NCI-H446 treated with DMSO at 0.1 percent for 48 hours (cell line): Measurements from ENCODE around the gene MYBPHL.

Experiments
- DNase-seq: peaks from one replicate; lab custom pipeline; 2025; lab: John Stamatoyannopoulos, UW

Gene MYBPHL

DNA sequence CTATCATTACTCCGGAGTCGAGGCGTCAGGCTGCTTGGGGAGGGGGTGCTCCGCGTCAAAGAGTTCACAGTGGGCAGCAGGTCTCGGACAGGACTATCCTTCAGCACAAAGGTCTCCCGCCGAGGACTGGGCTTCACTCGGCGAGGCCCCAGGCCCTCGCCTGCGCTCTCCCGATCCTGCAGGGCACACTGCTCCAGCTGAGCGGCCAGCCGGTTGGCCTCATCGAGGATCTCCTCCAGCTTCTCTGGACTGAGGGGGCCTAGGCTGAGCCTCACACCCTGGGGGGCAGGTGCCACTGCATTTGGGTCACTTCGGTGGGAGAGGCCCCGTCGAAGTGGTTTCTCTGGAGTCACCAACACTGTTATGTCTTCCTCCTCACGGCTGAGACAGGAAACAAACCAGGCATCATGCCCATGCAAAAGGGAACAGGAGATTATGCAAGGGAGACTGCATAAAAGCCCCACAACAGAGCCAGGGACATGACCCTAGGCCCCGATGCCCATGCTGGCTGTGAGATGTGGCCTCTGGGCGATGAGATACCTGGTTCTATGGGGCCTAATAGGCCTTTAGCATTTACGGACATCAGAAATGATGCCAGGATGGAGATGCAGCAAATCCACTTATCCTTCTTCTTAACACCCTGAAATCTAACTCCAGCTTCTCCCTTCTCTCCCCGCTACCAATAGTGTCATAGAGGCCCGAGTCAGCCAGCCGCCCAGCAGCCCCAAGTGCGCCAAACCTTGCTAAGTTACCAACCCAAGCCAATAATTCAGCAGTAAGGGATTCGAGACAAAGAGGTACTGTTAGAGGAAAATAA lies 24.9 kb downstream of the MYBPHL start:
- no peak for DNase-seq

DNA sequence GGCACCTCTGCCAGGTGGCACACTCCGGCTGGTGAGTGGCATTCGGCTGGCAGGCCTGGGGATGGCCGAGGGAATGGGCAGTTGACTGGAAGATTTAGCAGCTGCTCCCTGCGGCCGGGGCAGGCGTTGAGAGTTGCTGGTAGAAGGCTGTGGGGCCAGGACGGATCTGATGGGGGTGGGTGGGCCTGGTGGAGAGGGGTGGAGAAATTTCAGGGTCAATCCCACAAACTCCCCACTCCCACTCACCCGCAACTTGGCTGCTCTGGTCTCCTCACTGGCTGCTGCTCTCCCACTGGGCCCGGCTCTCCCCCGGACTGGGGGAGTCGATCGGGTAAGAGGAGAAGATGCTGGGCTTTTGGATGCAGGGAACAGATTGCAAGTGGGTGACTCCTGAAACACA lies 25.9 kb downstream of the MYBPHL start:
- DNase-seq = no peak

DNA sequence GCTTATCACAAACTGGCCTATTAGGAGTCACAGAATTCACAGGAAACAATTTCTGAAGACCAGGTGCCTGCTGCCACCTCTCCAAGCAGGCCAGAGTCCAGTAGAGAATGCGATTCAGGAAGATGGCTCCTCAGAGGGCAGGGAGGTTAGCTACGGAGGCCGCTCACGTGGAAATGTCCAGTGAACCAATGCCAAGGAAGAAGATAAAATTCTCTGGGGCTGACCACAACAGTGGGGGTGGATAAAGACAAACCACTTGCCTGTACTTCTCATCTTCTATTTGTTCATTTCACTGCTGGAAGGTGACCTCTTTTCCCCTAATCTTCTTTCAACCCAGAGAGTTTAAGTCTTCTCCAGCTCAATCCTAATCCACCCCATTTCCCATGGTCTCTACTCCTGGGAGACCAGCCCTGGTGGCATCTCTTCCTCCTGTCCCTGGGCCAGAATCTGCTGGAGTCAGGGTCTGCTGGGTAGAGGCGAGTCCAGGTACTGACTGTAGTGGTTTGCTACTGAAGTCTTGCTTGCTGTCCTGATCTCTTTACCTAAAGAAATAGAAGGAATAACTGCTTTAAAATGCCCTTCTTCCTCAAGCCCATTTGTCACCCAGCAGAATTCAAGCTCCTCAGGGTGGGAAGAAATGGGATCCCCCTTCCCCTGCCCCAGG lies 27.1 kb downstream of the MYBPHL start:
- DNase-seq = no peak

DNA sequence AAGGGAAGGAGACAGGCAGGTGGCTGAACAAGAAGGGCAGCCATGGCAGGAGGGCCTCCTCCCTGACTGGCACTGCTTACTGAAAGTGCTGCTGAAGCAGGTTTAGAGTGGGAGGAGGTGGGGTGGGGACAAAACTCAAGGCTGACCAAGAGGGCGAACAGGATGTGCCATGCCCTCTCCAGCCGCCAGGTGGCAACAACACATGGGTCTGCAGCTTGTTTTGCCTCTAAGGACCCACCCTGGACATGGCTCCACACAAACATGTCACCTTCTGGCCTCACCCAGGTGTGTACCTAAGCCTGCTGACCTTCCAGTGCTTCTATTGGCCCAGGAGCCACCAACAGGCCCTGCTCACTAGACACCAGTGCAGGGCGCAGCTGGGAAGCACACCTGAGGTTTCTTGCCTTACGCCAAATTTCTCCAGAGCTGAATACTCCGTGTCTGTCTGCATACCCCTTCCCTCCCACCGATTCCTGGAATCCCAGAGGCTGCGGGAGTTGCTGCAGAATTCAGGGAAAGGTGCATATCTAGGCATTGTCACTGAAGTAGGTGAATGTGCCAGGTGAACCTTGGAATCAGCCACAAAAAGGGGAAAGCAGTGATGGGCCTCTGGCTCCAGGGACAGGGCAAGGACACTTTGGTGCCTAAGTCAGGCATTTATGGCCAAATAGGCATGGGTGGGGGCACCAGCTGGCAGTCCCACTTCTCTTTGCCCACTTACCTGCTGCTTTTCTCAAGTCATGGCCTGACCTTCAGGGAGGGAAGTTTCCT lies 29.2 kb downstream of the MYBPHL start:
- DNase-seq = peak; percentile 33

DNA sequence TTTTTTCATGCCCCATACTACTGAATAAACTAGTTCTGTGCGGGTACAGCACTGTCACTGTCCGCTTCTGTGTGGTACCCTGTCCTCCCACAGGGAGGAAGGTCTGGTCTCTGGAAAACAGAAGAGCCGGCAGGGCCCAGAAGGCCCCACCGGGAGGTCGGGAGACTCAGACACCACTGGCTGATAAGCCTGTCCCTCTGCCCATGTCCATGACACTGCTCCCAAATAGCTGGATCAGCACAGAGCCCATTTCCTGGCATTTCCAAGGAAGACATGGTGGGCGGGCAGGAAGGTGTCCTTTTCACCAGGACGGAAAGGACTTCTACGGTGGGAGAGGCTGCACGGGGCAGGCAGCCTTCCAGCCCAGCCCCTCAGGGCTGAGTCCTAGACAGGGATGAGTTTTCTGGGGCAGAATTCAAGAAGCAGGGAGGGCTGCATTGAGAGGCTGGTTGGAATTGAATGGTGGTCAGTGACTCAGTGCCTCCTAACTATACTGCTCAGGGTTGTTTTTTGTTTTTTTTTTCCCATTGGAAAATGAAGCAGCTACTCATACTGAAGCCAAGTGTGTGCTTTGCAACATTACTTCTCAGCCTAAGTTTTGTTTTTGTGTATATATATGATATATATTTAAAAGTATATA lies 31.0 kb downstream of the MYBPHL start:
- DNase-seq = no peak

DNA sequence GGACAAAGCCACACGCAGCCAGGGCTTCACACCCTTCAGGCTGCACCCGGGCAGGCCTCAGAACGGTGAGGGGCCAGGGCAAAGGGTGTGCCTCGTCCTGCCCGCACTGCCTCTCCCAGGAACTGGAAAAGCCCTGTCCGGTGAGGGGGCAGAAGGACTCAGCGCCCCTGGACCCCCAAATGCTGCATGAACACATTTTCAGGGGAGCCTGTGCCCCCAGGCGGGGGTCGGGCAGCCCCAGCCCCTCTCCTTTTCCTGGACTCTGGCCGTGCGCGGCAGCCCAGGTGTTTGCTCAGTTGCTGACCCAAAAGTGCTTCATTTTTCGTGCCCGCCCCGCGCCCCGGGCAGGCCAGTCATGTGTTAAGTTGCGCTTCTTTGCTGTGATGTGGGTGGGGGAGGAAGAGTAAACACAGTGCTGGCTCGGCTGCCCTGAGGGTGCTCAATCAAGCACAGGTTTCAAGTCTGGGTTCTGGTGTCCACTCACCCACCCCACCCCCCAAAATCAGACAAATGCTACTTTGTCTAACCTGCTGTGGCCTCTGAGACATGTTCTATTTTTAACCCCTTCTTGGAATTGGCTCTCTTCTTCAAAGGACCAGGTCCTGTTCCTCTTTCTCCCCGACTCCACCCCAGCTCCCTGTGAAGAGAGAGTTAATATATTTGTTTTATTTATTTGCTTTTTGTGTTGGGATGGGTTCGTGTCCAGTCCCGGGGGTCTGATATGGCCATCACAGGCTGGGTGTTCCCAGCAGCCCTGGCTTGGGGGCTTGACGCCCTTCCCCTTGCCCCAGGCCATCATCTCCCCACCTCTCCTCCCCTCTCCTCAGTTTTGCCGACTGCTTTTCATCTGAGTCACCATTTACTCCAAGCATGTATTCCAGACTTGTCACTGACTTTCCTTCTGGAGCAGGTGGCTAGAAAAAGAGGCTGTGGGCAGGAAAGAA lies 32.0 kb downstream of the MYBPHL start:
- no peak for DNase-seq

DNA sequence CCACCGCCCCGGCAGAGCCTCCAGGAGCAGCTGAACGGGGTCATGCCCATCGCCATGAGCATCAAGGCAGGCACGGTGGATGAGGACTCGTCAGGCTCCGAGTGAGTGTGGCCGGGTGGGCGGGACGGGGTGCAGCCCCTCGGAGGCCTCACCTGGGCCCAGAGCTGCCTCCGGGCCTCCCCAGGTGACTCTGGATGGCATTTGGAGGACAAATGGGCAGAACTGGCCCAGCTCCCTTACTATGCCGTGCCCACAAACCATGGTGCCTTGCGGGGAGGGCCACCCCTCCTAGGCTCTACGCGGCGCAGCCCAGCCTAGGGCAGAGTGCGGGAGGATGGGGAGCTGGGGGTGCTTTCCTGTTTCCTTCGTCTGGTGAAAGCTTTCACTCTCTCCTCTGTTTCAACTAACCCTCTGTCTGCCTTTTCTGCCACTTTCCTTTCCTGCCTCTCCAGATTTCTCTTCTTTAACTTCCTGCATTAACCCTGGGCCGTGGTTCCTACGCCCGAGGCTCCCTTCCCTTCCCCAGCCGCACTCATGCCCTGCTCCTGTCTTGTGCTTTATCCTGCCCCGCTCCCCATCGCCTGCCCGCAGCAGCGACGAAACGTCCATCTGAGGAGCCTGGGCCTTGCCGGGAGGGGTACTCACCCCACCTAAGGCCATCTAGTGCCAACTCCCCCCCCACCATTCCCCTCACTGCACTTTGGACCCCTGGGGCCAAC lies 33.1 kb downstream of the MYBPHL start:
- no peak for DNase-seq

DNA sequence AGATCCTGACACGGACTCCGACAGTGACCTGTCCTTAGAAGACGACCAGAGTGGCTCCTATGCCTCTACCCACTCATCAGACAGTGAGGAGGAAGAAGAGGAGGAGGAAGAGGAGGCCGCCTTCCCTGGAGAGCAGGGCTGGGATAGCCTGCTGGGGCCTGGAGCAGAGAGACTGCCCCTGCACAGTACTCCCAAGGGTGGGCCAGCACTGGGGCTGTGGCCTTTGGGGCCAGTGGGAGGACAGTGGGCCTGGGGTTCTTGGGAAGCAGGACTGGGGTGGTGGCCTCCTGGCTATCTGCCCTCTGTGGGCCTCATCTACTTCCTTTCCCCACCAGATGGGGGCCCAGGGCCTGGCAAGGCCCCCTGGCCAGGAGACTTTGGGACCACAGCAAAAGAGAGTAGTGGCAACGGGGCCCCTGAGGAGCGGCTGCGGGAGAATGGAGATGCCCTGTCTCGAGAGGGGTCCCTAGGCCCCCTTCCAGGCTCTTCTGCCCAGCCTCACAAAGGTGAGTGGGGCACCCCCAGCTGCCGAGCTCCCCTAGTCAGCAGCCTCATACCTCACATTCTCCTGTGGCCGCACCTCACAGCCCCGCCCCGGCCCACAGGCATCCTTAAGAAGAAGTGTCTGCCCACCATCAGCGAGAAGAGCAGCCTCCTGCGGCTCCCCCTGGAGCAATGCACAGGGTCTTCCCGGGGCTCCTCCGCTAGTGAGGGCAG lies 33.8 kb downstream of the MYBPHL start:
- DNase-seq = no peak

DNA sequence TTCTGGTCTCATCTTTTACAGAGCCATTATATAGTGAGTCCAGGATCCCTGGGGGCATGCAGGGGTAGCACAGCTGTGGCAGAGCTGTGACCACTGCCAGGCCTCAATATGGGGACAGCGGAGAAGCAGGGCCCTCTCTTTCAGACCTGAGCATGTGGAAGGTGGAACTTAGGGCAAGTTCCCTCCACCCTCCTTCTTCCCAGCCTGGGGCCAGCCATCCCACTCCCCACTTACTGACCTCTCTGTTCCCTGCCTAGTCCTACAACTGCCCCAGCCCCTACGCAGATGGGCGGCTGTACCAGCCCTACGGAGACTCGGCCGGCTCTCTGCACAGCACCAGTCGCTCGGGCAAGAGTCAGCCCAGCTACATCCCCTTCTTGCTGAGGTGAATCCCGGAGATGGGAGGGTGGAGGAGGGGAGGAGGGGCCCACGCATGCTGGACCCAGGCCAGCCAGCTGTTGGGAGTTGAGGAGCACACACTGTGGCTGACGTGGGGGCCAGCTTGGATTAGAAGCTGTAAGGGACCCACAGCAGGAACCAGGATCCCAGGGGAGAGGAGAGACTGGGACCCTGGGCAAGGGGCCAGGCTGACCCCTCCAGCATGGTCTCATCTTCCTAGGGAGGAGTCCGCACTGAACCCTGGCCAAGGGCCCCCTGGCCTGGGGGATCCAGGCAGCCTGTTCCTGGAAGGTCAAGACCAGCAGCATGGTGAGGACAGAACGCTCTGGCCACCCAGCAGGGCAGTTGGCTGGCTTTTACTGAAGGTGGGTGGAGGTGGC lies 34.6 kb downstream of the MYBPHL start:
- no peak for DNase-seq

DNA sequence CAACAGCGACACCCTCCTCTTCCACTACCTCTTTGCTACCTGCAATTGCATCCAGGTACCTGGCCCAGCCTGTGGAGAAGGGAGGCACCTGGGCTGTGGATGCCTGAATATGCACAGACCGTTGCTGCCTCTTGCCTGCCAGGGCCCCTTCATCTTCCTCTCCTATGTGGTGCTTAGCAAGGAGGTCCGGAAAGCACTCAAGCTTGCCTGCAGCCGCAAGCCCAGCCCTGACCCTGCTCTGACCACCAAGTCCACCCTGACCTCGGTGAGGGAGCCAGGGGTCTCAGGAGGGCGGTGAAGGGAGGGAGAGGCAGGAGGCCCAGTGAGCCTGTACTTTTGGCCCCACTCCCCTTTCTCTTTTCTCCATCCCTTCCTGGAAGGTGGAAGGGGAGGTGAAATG lies 35.4 kb downstream of the MYBPHL start:
- DNase-seq = no peak

DNA sequence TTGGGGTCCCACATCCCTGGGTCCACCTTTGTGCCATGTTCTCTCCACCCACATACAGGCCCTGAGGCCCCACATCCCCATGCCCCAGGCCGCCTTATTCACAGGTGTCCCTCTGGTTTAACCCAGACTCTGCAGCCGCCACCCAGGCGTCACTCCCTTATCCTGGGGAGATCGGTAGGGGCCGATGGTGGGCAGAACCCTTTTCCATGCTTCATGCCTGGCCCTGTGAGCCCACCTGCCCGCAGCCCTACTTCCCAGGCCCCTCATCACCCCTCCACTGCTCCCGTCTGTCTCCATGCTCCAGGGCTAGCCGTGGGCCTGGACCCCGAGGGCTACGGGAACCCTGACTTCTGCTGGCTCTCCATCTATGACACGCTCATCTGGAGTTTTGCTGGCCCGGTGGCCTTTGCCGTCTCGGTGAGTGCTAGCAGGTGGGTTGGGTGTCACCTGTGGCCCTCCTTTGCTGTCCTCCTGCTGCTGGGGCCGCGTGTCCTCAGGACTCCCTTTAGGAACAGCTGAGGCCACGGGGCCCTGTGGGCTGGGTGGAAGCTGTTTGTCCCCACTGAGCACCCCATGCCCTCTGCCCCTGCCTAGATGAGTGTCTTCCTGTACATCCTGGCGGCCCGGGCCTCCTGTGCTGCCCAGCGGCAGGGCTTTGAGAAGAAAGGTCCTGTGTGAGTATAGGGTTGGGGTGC lies 36.0 kb downstream of the MYBPHL start:
- no peak for DNase-seq

DNA sequence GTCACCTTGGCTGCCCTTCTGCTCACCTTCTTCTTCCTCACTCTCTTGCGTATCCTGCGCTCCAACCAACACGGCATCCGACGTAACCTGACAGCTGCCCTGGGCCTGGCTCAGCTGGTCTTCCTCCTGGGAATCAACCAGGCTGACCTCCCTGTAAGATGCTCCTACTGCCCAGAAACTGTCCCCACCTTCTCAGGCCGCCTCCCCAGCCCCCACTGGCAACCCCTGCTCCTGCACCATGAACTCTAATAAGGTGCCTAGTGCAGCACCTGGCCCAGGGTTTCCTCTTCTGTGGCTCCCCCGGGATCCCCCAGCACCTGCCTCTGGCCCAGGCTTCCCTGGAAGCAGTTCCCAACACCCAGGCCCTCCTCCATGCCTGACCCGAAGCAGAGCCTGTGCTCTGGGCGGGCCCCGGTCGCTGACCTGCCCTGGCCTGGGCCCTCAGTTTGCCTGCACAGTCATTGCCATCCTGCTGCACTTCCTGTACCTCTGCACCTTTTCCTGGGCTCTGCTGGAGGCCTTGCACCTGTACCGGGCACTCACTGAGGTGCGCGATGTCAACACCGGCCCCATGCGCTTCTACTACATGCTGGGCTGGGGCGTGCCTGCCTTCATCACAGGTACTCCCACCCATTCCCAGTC lies 36.7 kb downstream of the MYBPHL start:
- no peak for DNase-seq

DNA sequence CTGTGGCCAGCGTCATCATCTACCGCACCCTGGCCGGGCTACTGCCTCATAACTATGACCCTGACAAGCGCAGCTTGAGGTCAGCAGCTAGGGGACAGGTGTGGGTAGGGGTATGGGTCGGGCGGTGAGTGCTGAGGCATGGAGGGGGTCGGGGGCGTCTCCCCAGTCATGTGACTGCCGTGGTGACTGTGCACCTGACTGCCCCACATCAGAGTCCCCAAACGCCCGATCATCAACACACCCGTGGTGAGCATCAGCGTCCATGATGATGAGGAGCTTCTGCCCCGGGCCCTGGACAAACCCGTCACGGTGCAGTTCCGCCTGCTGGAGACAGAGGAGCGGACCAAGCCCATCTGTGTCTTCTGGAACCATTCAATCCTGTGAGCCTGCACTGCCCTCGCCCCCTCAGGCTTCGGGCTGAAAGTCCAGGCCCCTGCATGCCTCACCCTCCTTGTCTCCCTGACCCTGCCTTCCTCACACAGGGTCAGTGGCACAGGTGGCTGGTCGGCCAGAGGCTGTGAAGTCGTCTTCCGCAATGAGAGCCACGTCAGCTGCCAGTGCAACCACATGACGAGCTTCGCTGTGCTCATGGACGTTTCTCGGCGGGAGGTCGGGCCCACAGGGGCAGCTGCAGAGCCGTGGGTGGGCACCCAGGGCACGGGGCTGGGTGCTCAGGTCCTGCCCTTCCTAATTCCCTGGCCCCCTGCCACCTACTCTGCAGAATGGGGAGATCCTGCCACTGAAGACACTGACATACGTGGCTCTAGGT lies 37.4 kb downstream of the MYBPHL start:
- DNase-seq = no peak

DNA sequence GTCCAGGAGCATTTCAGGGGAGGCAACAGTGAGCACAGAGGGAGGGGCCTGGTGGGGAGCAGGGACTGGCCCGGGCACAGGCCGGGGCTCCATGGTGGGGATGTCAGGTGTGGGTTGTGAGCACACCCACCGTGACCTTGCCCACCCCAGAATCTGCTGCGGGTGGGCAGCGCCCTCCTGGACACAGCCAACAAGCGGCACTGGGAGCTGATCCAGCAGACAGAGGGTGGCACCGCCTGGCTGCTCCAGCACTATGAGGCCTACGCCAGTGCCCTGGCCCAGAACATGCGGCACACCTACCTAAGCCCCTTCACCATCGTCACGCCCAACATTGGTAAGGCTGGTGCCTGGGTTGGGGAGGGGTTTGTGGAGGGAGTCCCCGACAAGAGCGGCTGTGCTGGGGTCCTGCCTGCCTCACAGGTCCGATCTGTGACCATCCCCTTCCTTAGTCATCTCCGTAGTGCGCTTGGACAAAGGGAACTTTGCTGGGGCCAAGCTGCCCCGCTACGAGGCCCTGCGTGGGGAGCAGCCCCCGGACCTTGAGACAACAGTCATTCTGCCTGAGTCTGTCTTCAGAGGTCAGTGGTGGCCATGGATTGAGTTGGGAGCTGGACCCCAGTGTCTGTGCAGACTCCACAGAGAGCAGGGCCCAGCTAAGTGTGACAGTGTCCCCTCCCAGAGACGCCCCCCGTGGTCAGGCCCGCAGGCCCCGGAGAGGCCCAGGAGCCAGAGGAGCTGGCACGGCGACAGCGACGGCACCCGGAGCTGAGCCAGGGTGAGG lies 38.2 kb downstream of the MYBPHL start:
- DNase-seq = no peak

DNA sequence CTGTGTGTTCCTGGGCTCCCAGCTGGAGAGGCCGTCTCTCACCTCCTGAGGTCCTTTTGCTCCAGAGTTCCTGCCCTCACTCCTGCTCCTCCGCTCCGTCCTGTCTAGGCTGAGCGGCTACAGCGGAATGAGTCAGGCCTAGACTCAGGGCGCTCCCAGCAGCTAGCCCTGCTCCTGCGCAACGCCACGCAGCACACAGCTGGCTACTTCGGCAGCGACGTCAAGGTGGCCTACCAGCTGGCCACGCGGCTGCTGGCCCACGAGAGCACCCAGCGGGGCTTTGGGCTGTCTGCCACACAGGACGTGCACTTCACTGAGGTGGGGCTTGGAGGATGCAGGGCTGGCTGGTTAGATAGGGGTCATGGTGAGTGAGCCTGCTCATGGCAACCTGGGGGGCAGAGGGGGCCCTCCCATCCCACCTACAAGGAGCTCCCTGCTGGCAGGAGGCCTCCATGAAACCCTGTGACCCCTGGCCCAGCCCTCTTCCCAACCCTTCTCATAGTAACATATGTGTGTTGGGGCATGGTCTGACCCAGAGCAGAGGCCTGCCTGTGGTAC lies 39.0 kb downstream of the MYBPHL start:
- no peak for DNase-seq

DNA sequence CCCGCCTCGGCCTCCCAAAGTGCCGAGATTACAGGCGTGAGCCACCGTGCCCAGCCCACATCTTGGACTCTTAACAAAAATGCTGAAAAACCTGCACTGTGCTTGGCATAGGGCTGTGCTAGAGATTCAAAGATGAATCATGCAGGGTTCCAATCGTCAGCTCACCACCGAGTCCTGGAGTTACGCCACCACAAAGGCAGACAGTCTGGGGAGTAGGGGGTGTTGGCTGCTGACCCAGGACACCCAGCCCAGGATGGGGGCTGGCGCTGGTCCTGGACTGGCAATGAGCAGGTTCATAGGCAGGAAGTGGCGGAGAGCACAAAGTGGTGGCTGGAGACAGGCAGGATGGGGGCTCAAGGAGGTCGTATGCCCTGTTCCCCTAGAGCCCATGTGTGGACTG lies 39.8 kb downstream of the MYBPHL start:
- DNase-seq = no peak
